ENCODE results near the gene GPR34.

GPR34 gene

DNA sequence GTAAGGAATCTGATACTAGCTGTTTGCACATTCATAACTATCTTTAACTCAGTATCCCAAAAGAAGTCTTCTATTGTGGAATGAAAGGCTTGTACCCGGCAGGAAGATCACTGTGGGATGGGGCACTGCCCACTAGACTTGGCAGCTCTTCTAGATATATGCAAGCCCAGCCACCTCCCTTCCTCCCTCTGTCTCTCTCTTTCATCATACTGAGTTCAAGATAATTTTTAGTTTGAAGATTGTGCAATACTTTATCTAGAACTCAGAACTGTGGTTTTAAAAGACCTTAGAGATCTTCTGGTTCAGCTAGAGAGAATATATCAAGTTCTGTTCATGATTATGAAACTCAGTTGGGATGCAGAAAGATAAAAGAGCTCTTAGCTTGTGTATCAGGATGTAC, 22.5 kb upstream of the GPR34 start:
- Histone ChIP-seq H3K79me2 (ENCODE audit: insufficient read depth, low read length) (no peaks in the 10 kb centered on the region), H3K36me3 (ENCODE audit: low read length) (no peaks in the 10 kb centered on the region), H3K4me2 (ENCODE audit: low read depth, low read length, poor library complexity, severe bottlenecking) (no peak overlapping the region), H4K20me1 (ENCODE audit: low read depth, low read length) (no peaks in the 10 kb centered on the region), H3K4me3 (ENCODE audit: insufficient read depth, low read length, poor library complexity, severe bottlenecking) (no peak overlapping the region), H2AFZ (ENCODE audit: low read depth, low read length, severe bottlenecking) (no peak overlapping the region), H3K9me2 (replicated peaks; ENCODE audit: insufficient read depth, low read length) (no peaks in the 10 kb centered on the region), H3F3A (ENCODE audit: insufficient read depth) (no peaks in the 10 kb centered on the region), H3K27ac (ENCODE audit: low read depth, low read length) (no peak overlapping the region), H3K27me3 (ENCODE audit: low read length) (no peaks in the 10 kb centered on the region), H3K9ac (ENCODE audit: low read length) (no peak overlapping the region), H3K9me3 (ENCODE audit: insufficient read depth, low read length) (no peaks in the 10 kb centered on the region)
- TF ChIP-seq, protein P1, sequence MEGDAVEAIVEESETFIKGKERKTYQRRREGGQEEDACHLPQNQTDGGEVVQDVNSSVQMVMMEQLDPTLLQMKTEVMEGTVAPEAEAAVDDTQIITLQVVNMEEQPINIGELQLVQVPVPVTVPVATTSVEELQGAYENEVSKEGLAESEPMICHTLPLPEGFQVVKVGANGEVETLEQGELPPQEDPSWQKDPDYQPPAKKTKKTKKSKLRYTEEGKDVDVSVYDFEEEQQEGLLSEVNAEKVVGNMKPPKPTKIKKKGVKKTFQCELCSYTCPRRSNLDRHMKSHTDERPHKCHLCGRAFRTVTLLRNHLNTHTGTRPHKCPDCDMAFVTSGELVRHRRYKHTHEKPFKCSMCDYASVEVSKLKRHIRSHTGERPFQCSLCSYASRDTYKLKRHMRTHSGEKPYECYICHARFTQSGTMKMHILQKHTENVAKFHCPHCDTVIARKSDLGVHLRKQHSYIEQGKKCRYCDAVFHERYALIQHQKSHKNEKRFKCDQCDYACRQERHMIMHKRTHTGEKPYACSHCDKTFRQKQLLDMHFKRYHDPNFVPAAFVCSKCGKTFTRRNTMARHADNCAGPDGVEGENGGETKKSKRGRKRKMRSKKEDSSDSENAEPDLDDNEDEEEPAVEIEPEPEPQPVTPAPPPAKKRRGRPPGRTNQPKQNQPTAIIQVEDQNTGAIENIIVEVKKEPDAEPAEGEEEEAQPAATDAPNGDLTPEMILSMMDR (IDR thresholded peaks at IDR 0.05; ENCODE audit: insufficient read depth, low read length, poor library complexity, severe bottlenecking): no peak
- no peak for TF ChIP-seq EZH2phosphoT487 (conservative IDR thresholded peaks at IDR 0.05; ENCODE audit: low read length)

GRCh38 chrX:41667631-41668030, 21.1 kb upstream of the GPR34 start:
- H3K9me2 ChIP-seq (replicated peaks; ENCODE audit: insufficient read depth, low read length): no peaks in the 10 kb centered on the region
- TF ChIP-seq, protein P1 (IDR thresholded peaks at IDR 0.05; ENCODE audit: insufficient read depth, low read length, poor library complexity, severe bottlenecking): no peak
- no peak for TF ChIP-seq EZH2phosphoT487 (conservative IDR thresholded peaks at IDR 0.05; ENCODE audit: low read length)
- no peak overlapping the region for H2AFZ ChIP-seq (ENCODE audit: low read depth, low read length, severe bottlenecking)
- no peaks in the 10 kb centered on the region for H3F3A ChIP-seq (ENCODE audit: insufficient read depth)
- no peaks in the 10 kb centered on the region for H4K20me1 ChIP-seq (ENCODE audit: low read depth, low read length)
- H3K9me3 ChIP-seq (ENCODE audit: insufficient read depth, low read length): no peaks in the 10 kb centered on the region
- no peak overlapping the region for H3K4me2 ChIP-seq (ENCODE audit: low read depth, low read length, poor library complexity, severe bottlenecking)
- no peak overlapping the region for H3K27ac ChIP-seq (ENCODE audit: low read depth, low read length)
- H3K79me2 ChIP-seq (ENCODE audit: insufficient read depth, low read length): no peaks in the 10 kb centered on the region
- H3K4me3 ChIP-seq (ENCODE audit: insufficient read depth, low read length, poor library complexity, severe bottlenecking): no peak overlapping the region
- H3K36me3 ChIP-seq (ENCODE audit: low read length): no peaks in the 10 kb centered on the region
- H3K27me3 ChIP-seq (ENCODE audit: low read length): no peaks in the 10 kb centered on the region
- no peak overlapping the region for H3K9ac ChIP-seq (ENCODE audit: low read length)

- H4K20me1 ChIP-seq (ENCODE audit: low read depth, low read length): no peaks in the 10 kb centered on the region
- TF ChIP-seq EZH2phosphoT487 (conservative IDR thresholded peaks at IDR 0.05; ENCODE audit: low read length): no peak
- TF ChIP-seq, protein P1 (IDR thresholded peaks at IDR 0.05; ENCODE audit: insufficient read depth, low read length, poor library complexity, severe bottlenecking): no peak
- H3K27ac ChIP-seq (ENCODE audit: low read depth, low read length): no peak overlapping the region
- no peak overlapping the region for H3K4me3 ChIP-seq (ENCODE audit: insufficient read depth, low read length, poor library complexity, severe bottlenecking)
- no peaks in the 10 kb centered on the region for H3K36me3 ChIP-seq (ENCODE audit: low read length)
- no peaks in the 10 kb centered on the region for H3K27me3 ChIP-seq (ENCODE audit: low read length)
- H3K4me2 ChIP-seq (ENCODE audit: low read depth, low read length, poor library complexity, severe bottlenecking): no peak overlapping the region
- no peak overlapping the region for H3K9ac ChIP-seq (ENCODE audit: low read length)
- H3K9me3 ChIP-seq (ENCODE audit: insufficient read depth, low read length): no peaks in the 10 kb centered on the region
- H3K9me2 ChIP-seq (replicated peaks; ENCODE audit: insufficient read depth, low read length): no peaks in the 10 kb centered on the region
- no peak overlapping the region for H2AFZ ChIP-seq (ENCODE audit: low read depth, low read length, severe bottlenecking)
- H3F3A ChIP-seq (ENCODE audit: insufficient read depth): no peaks in the 10 kb centered on the region
- no peaks in the 10 kb centered on the region for H3K79me2 ChIP-seq (ENCODE audit: insufficient read depth, low read length)
Measured at GRCh38 chrX:41670112-41670511, 18.7 kb upstream of the GPR34 start.

Measured in SU-DHL-6 (cell line).